COLO829 (cell line): Measurements from ENCODE around the gene B3GNT7.
"Not testable (repeated sequence)": the region's sequence is repeated elsewhere in the genome, so short reads cannot be mapped to it uniquely, and the experiment has no call there.

Source experiments
- DNase-seq: peaks from one replicate; pipeline ENCODE4 v3.0.0; 2012; ENCODE audit warnings: low spot score

Gene B3GNT7

GRCh38 chr2:231395188-231396057, at the start of gene B3GNT7:
Gene B3GNT7 (plus strand): TSS chr2:231395710. CDS start chr2:231395804, 94 bp downstream.
- DNase-seq, result no peak

- DNase-seq, result no peak
Measured at GRCh38 chr2:231347081-231347480, 48.4 kb upstream of the B3GNT7 start.

GRCh38 chr2:231347638-231348037, 47.9 kb upstream of the B3GNT7 start:
- DNase-seq, result no peak

GRCh38 chr2:231348173-231348572, 47.3 kb upstream of the B3GNT7 start:
- DNase-seq, result no peak

- peak; percentile 63 for DNase-seq
Measured at GRCh38 chr2:231348704-231349373, 46.7 kb upstream of the B3GNT7 start.

GRCh38 chr2:231349374-231349735, 46.2 kb upstream of the B3GNT7 start:
- DNase-seq, result not testable (repeated sequence)

GRCh38 chr2:231351648-231352047, 43.9 kb upstream of the B3GNT7 start:
- DNase-seq, result no peak

- no peak for DNase-seq
Measured at GRCh38 chr2:231353469-231353868, 42.0 kb upstream of the B3GNT7 start.

- DNase-seq, result no peak
Measured at GRCh38 chr2:231355508-231356465, 39.7 kb upstream of the B3GNT7 start.

- no peak for DNase-seq
Measured at GRCh38 chr2:231356466-231356844, 39.1 kb upstream of the B3GNT7 start.

- DNase-seq, result no peak
Measured at GRCh38 chr2:231357048-231357447, 38.5 kb upstream of the B3GNT7 start.

- DNase-seq, result no peak
Measured at GRCh38 chr2:231357931-231358330, 37.6 kb upstream of the B3GNT7 start.

GRCh38 chr2:231359441-231359840, 36.1 kb upstream of the B3GNT7 start:
- no peak for DNase-seq

- no peak for DNase-seq
Measured at GRCh38 chr2:231359948-231360347, 35.6 kb upstream of the B3GNT7 start.

GRCh38 chr2:231360401-231360800, 35.1 kb upstream of the B3GNT7 start:
- DNase-seq, result no peak

- DNase-seq, result no peak
Measured at GRCh38 chr2:231360881-231361371, 34.6 kb upstream of the B3GNT7 start.

- DNase-seq, result no peak
Measured at GRCh38 chr2:231361701-231362554, 33.6 kb upstream of the B3GNT7 start.

- no peak for DNase-seq
Measured at GRCh38 chr2:231362555-231363184, 32.8 kb upstream of the B3GNT7 start.

GRCh38 chr2:231364061-231364460, 31.4 kb upstream of the B3GNT7 start:
- no peak for DNase-seq

GRCh38 chr2:231364961-231365810, 30.3 kb upstream of the B3GNT7 start:
- DNase-seq, result peak; percentile 97
